Measurements from ENCODE around the gene ENO1.

GRCh38 chr1:8815582-8816151 is 62.8 kb downstream of the ENO1 start:
- TF ChIP-seq CTCF (IDR thresholded peaks at IDR 0.05; ENCODE audit: low read depth, low read length, missing input control), result no peak
- TF ChIP-seq TAF1 (conservative IDR thresholded peaks at IDR 0.05), result no peak
- no peak for TF ChIP-seq EGR1 (IDR thresholded peaks at IDR 0.05; ENCODE audit: low read depth in 2 of 2)
- TF ChIP-seq JUND (IDR thresholded peaks at IDR 0.05), result no peak
- no peak for TF ChIP-seq YY1 (IDR thresholded peaks at IDR 0.05)
